ENCODE data around the gene TOMM70. TPM values are rescaled to one million over a fixed set of nuclear protein-coding genes. Genes with fewer than 3 reads are reported as not detected.
A peak's percentile ranks its signal among the peaks of the same experiment; 100 is the strongest.

Gene TOMM70
- total and polyA plus RNA-seq, 2 of the 13 experiments (the other 11 are each of a cell fraction or from before 2014, with no cell fraction given), result 27.0 to 77.2 TPM

GRCh38 chr3:100334488-100335351 lies 66.2 kb downstream of the TOMM70 start, which contains the start of gene NIT2 (continued):
- TF ChIP-seq ZNF646 (CRISPR knock-in tag; IDR thresholded peaks at IDR 0.05) (no peak), ZMAT3 (CRISPR knock-in tag; conservative IDR thresholded peaks at IDR 0.05) (0 out of 2 replicates have a peak, but pooled peaks have one; percentile 53), ZKSCAN1 (IDR thresholded peaks at IDR 0.05; ENCODE audit: low read length) (no peak), THYN1 (CRISPR knock-in tag; IDR thresholded peaks at IDR 0.05; ENCODE audit: borderline replicate concordance, low read depth) (no peak), ZNF20 (CRISPR knock-in tag; IDR thresholded peaks at IDR 0.05) (no peak), CBFB (CRISPR knock-in tag; IDR thresholded peaks at IDR 0.05) (peak; percentile 20; the same call in 1 of the 2 replicates), PHF21A (CRISPR knock-in tag; IDR thresholded peaks at IDR 0.05) (peak; percentile 67), ZNF253 (CRISPR knock-in tag; IDR thresholded peaks at IDR 0.05; ENCODE audit: borderline replicate concordance) (no peak), KAT2B (IDR thresholded peaks at IDR 0.05; ENCODE audit: borderline replicate concordance, low read depth, low read length) (no peak), ZNF558 (CRISPR knock-in tag; IDR thresholded peaks at IDR 0.05; ENCODE audit: borderline replicate concordance) (no peak; the same call in 1 of the 2 replicates), MXI1 (IDR thresholded peaks at IDR 0.05; ENCODE audit: borderline replicate concordance, low read depth, low read length) (no peak), ZBTB20 (CRISPR knock-in tag; IDR thresholded peaks at IDR 0.05; ENCODE audit: borderline replicate concordance, low read depth) (0 out of 2 replicates have a peak, but pooled peaks have one; percentile 12), RFXANK (CRISPR knock-in tag; IDR thresholded peaks at IDR 0.05) (no peak), ZNF75D (CRISPR knock-in tag; IDR thresholded peaks at IDR 0.05; ENCODE audit: borderline replicate concordance) (no peak), AKAP8 (CRISPR knock-in tag; IDR thresholded peaks at IDR 0.05) (no peak; the same call in 1 of the 2 replicates), ZNF878 (CRISPR knock-in tag; IDR thresholded peaks at IDR 0.05) (no peak; the same call in 1 of the 2 replicates), ZNF350 (CRISPR knock-in tag; IDR thresholded peaks at IDR 0.05; ENCODE audit: borderline replicate concordance, low read depth) (peak; percentile 39; the same call in 1 of the 2 replicates), ZKSCAN8 (CRISPR knock-in tag; IDR thresholded peaks at IDR 0.05; ENCODE audit: borderline replicate concordance) (no peak), ELK4 (CRISPR knock-in tag; IDR thresholded peaks at IDR 0.05; ENCODE audit: borderline replicate concordance) (0 out of 2 replicates have a peak, but pooled peaks have one; percentile 33), FOXK1 (CRISPR knock-in tag; IDR thresholded peaks at IDR 0.05; ENCODE audit: borderline replicate concordance, low read depth) (peak; percentile 15; the same call in 1 of the 2 replicates), PAF1 (CRISPR knock-in tag; IDR thresholded peaks at IDR 0.05) (no peak), TBL1XR1 (IDR thresholded peaks at IDR 0.05; ENCODE audit: borderline replicate concordance, low read length, partially characterized antibody) (no peak), ZNF552 (CRISPR knock-in tag; IDR thresholded peaks at IDR 0.05; ENCODE audit: borderline replicate concordance) (no peak)
